NOMO-1 treated with DMSO at 0.1 percent for 48 hours (cell line): ENCODE results near the gene RDH8.

ENCODE experiments used
- DNase-seq: peaks from one replicate; lab custom pipeline; 2025; ENCODE audit not compliant: unreplicated experiment; lab: John Stamatoyannopoulos, UW

Gene RDH8, protein sequence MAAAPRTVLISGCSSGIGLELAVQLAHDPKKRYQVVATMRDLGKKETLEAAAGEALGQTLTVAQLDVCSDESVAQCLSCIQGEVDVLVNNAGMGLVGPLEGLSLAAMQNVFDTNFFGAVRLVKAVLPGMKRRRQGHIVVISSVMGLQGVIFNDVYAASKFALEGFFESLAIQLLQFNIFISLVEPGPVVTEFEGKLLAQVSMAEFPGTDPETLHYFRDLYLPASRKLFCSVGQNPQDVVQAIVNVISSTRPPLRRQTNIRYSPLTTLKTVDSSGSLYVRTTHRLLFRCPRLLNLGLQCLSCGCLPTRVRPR

GRCh38 chr19:10013316-10013715 is at the start of gene RDH8:
RDH8 (plus strand) TSS chr19:10013483; CDS start chr19:10013498, 15 bp downstream.
- DNase-seq = no peak

GRCh38 chr19:9966024-9966423 is 47.3 kb upstream of the RDH8 start:
- no peak for DNase-seq

- no peak for DNase-seq
These were observed 46.8 kb upstream of the RDH8 start for GRCh38 chr19:9966448-9966847.

DNA sequence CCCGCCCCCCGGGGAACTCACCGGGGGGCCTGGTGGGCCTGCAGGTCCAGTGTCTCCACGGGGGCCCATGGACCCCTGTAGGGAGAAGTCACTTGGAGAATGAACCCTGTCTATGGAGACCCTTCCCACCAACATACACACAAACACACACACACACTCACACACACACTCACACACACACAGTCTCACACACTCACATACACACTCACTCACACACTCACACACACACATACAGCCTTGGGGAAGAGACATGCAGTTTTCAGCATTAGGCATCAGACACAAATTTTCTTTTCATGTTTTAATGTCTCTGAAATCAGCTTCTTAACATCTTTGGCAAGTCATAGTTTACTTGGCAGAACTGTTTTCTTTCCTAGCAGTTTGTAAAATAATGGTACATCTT is 46.0 kb upstream of the RDH8 start:
- no peak for DNase-seq

GRCh38 chr19:9968820-9969687 is 44.2 kb upstream of the RDH8 start:
- no peak for DNase-seq

DNA sequence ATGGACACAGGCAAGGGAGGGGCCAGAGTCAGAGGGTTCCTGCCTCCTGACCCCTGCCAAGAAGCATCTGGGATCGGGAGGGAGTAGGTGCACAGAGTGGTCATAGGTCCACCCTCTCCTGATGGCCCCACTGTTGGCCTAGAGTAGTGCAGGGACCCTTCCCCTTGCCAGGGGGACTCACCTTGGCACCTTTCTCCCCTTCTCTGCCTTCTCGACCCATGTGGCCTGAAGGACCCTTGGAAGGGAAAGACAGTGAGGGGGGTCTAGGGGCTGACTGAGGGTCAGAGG is 43.7 kb upstream of the RDH8 start:
- no peak for DNase-seq

DNA sequence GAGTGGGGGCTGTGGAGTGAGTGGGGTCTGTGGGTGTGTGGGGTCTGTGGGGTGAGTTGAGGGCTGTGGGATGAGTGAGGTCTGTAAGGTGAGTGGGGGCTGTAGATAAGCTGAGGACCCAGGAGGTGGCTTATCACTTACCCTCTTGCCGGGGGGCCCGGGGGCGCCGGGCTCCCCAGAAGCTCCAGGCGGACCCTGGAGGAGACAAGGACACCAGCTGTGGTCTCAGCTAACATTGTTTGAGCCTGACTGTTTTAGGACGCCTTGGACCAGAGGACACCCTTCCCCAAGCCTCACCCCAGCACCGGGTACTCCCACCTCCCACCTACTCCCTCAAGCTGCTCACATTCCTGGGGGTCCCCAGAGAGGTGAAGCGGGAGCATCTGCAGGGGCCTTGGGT is 42.8 kb upstream of the RDH8 start:
- no peak for DNase-seq

DNA sequence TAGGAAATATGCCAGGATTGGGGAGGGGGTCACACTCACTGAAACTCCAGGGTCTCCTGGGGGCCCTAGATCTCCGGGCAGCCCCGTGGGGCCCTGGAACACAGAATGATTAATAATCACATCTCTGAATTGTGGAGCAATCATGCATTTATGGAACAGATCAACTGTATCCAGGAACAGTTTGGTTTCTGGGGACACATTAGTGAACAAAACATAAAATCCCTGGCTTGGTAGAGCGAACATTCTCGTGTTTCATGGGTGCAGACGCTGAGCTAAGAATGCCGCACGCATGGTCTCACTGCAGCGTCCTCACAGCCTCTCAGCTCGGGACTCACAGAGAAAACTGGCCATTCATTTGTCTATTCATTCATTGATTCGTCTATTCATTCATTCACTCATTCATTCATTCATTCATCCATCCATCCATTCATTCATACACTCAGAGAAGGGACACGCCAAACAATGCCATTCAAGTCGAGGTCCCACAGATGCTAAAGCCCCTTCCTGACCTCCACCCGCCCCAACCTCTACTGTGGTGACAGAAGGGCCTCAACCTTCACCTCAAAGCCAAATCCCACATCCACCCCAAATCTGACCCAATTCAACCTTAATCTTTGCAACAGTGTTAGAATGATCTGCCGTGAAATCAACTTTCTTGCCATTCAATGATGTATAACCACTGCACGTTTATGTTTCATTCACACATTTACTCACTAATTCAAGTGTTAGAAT is 42.0 kb upstream of the RDH8 start:
- DNase-seq = no peak

DNA sequence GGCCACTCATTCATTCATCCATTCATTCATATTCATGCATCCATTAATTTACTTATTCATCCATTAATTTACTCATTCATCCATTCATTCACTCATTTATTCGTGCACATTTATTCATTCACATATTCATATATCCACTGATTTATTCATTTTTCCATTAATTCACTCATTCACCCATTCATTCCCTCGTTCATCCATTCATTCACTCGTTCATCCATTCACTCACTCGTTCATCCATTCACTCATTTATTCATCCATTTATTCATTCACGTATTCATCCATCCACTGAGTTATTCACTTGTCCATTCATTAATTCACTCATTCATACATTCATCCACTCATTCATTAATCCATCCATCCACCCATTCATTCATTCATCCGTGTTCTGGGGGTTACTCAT is 41.2 kb upstream of the RDH8 start:
- DNase-seq = no peak

GRCh38 chr19:9981406-9982260 is 31.6 kb upstream of the RDH8 start:
- DNase-seq = no peak

DNA sequence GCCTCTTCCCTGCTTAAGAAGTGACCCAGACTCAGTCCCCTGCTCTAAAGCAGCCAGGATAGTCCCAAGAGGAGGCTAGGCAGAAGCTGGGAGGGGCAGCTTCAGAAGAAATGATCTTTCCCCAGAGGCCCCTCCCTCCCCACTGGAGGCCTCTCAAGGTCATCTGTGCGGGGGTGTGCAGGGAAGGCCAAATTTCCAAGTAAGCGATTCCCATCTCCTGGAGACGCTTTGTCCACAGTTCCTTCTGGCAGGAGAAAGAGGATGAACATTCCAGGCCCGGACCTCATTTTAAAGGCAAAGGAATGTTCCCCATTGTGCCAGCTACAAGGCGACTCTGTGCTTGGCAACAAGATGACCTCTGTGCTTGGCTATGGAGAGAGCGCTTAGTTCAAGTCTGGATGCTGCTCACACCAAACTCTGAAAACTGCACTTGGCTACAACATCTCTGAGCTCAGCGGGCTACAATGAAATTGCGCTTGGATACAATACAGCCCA is 26.4 kb upstream of the RDH8 start:
- DNase-seq = no peak

- DNase-seq = no peak
These were observed 23.8 kb upstream of the RDH8 start for GRCh38 chr19:9989504-9989903.

GRCh38 chr19:9991425-9992191 is 21.7 kb upstream of the RDH8 start:
- no peak for DNase-seq

DNA sequence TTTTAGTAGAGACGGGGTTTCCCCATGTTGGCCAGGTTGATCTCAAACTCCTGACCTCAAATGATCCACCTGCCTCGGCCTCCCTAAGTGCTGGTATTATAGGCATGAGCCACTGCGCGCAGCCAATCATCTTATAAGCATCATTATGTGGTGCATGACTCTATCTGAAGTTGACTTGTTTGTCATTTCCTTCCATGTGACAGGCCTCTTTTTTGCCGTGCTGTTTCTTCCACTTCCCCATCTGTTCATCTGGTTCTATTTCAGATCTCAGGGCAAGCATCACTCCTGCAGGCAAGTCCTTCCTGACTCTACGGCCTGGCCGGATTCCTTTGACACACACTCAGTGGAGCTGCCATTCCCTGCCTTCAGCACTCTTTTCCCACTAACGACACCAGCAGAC is 18.2 kb upstream of the RDH8 start:
- DNase-seq = peak; percentile 6

DNA sequence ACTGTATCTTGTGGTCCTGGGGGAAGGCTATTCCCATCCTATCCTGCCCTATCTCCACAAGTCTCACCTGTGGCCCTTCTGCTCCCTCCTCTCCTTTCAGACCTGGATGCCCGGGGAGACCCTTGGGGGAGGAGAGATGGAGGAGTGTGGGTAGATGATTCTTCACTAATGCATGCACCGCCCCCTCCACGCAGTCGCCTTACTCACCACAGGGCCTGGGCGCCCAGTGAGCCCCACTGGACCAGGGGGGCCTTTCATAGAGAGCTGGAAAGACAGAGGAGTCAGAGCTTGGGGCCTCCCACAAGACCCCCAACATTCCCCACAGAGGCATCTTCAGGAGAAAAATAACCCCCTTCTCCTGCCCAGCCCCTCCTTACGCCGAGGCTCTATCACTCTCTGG is 17.3 kb upstream of the RDH8 start:
- DNase-seq = no peak

GRCh38 chr19:9996541-9996940 is 16.7 kb upstream of the RDH8 start:
- DNase-seq = no peak

GRCh38 chr19:10000171-10000826 is 13.0 kb upstream of the RDH8 start:
- DNase-seq = peak; percentile 35

- no peak for DNase-seq
These were observed 11.4 kb upstream of the RDH8 start for GRCh38 chr19:10001899-10002298.

- no peak for DNase-seq
These were observed 10.0 kb upstream of the RDH8 start for GRCh38 chr19:10003271-10003670.

DNA sequence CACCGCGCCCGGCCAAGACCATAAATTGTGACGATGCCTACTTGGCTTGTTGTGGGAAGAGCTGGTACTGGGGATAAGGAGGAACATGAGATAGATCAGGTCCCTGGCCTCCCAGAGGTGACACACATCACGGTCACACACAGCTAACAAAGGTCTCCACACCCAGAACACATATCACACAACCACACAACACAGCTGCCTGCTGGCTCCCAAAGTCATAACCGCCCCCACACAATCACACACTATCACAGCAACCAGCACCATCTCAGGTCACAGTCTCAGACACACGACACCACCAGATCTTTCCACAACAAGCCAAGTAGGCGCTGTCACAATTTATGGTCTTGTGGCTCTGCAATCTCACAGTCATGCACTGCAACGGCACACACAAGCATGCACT is 8.7 kb upstream of the RDH8 start:
- no peak for DNase-seq
